Panc1 (cell line): Measurements from ENCODE around the gene IGF1R. TPM values are rescaled to one million over a fixed set of nuclear protein-coding genes. Genes with fewer than 3 reads are reported as not detected.

Experiments used
- ATAC-seq: fragments of 200-7000 bp; cut with Tn5 transposase; 2 replicates; pipeline ENCODE4 v1.9.1; 2020; ENCODE audit warnings: mild to moderate bottlenecking, moderate library complexity
- BruUV-seq: library from RNA; stranded (reverse); fragments of 400-500 nt; replicated peaks from 2 replicates; lab custom pipeline; 2021; lab: Mats Ljungman, UMichigan
- CTCF ChIA-PET: fragments of 300-600 bp; sonication (Branson Sonifier 250); formaldehyde crosslinking; loops from one replicate; lab custom pipeline; 2022; ENCODE audit warnings: antibody characterized with exemption; lab: Charles Lee
- POLR2A ChIA-PET: fragments of 300-600 bp; sonication (Branson Sonifier 250); formaldehyde crosslinking; loops from one replicate; lab custom pipeline; 2022; ENCODE audit warnings: antibody characterized with exemption; lab: Charles Lee
- DNase-seq: peaks from one replicate; pipeline ENCODE4 v3.0.0-alpha.2; 2010; ENCODE audit warnings: low read depth, low spot score
- H3K27ac ChIP-seq: 2 replicates; pipeline ENCODE4 v1.5.1; 2011; ENCODE audit warnings: mild to moderate bottlenecking, low read length, inconsistent platforms
- H3K27me3 ChIP-seq: fragments of 200-500 bp; sonication (Bioruptor generic); 2 replicates; pipeline ENCODE4 v1.6.0; 2014; ENCODE audit warnings: low read length, inconsistent platforms; ENCODE audit not compliant: control insufficient read depth, insufficient read depth
- H3K36me3 ChIP-seq: fragments of 200-500 bp; sonication (Bioruptor generic); 2 replicates; pipeline ENCODE4 v1.5.1; 2014; ENCODE audit warnings: inconsistent platforms, mild to moderate bottlenecking, low read length, moderate library complexity; ENCODE audit not compliant: control insufficient read depth, insufficient read depth
- H3K4me1 ChIP-seq: 2 replicates; pipeline ENCODE4 v1.5.1; 2011; ENCODE audit warnings: inconsistent platforms, mild to moderate bottlenecking, low read length, moderate library complexity; ENCODE audit not compliant: control insufficient read depth, insufficient read depth
- H3K4me3 ChIP-seq, 2 experiments: 2 replicates each; pipeline ENCODE4 v1.5.1; 2011 to 2012; ENCODE audit warnings: low read depth in 2 of 2, low read length in 2 of 2, mild to moderate bottlenecking in 2 of 2, inconsistent platforms in 1 of 2, moderate library complexity in 1 of 2
- H3K9me3 ChIP-seq: fragments of 200-500 bp; sonication (Bioruptor generic); 2 replicates; pipeline ENCODE4 v1.5.1; 2014; ENCODE audit warnings: low read depth, mild to moderate bottlenecking, inconsistent platforms, low read length, moderate library complexity; ENCODE audit not compliant: control insufficient read depth, insufficient read depth
- CTCF ChIP-seq: fragments of 450-650 bp; IDR thresholded peaks from 2 replicates; pipeline ENCODE4 v1.5.1; 2017; ENCODE audit warnings: mild to moderate bottlenecking
- POLR2AphosphoS5 ChIP-seq: IDR thresholded peaks from 2 replicates; pipeline ENCODE4 v1.6.1; 2012; ENCODE audit warnings: mild to moderate bottlenecking, low read depth, low read length, moderate library complexity
- REST ChIP-seq, 2 experiments: IDR thresholded peaks; 2 replicates each; pipeline ENCODE4 v1.6.1; 2011 to 2012; ENCODE audit warnings: low read depth in 2 of 2, control low read depth in 1 of 2, low read length in 1 of 2, mild to moderate bottlenecking in 1 of 2, moderate library complexity in 1 of 2; ENCODE audit not compliant: insufficient read depth in 1 of 2
- SIN3A ChIP-seq: IDR thresholded peaks from 2 replicates; pipeline ENCODE4 v1.6.1; 2012; ENCODE audit warnings: low read depth, mild to moderate bottlenecking, low read length, moderate library complexity, borderline replicate concordance; ENCODE audit not compliant: insufficient read depth
- TCF7L2 ChIP-seq: IDR thresholded peaks from 2 replicates; pipeline ENCODE4 v1.6.1; 2011; ENCODE audit warnings: mild to moderate bottlenecking, low read depth, low read length, inconsistent platforms
- in situ Hi-C: cut with HindIII; loops from 2 replicates; pipeline ENCODE4 v1.10.0; 2016; ENCODE audit warnings: low sequenced_read_pairs, low pct_unique_long_range_greater_than_20kb
- intact Hi-C: fragments of 100-400 bp; cut with micrococcal nuclease; formaldehyde crosslinking; loops from one replicate; pipeline ENCODE4 v1.10.0; 2022; ENCODE audit not compliant: unreplicated experiment
- total RNA-seq: library from RNA; stranded (reverse); gene quantifications from one replicate; pipeline ENCODE4 v1.2.1, GENCODE V29; 2021; ENCODE audit not compliant: unreplicated experiment

The IGF1R gene
- total RNA-seq, 1 experiment from 2014 or later: 77.1 TPM

- Histone ChIP-seq H3K27me3 (no peaks in the 10 kb centered on the region), H3K4me1 (peaks cover 61% of the 10 kb centered on the region), H3K4me3 (peak overlapping the region; percentile 21 to 48), H3K27ac (peak overlapping the region; percentile 98), H3K9me3 (no peaks in the 10 kb centered on the region), H3K36me3 (no peaks in the 10 kb centered on the region; the same call in 1 of the 2 replicates)
- TF ChIP-seq CTCF (no peak), REST (IDR thresholded peaks at IDR 0.05; ENCODE audit: insufficient read depth in 1 of 2, low read depth in 2 of 2, low read length in 1 of 2) (no peak), POLR2AphosphoS5 (no peak), SIN3A (no peak), TCF7L2 (no peak)
- ATAC-seq (peak; percentile 40), DNase-seq (no peak)
- ChIA-PET CTCF (interaction anchor here (0.8 kb wide), 1 partner anchor 123 kb away, joined by 5 read pairs; no protein-coding TSS in a partner anchor), POLR2A (interaction anchor here (0.6 kb wide), 4 partner anchors 19 to 349 kb away, joined by 3 to 14 read pairs (median 8); no protein-coding TSS in a partner anchor)
- intact Hi-C loops: no loop called here
- BruUV-seq: no TSS peak
- in situ Hi-C loops: no loop called here
These were observed 79.9 kb downstream of the IGF1R start for GRCh38 chr15:98728082-98728810.

- POLR2A ChIA-PET: interaction anchor here (0.6 kb wide), 1 partner anchor 18 kb away, joined by 3 read pairs; no protein-coding TSS in a partner anchor
These were observed 80.4 kb downstream of the IGF1R start for GRCh38 chr15:98728811-98729160.

More at GRCh38 chr15:98728811-98729160, 80.4 kb downstream of the IGF1R start:
- peaks cover 61% of the 10 kb centered on the region for H3K4me1 ChIP-seq
- TF ChIP-seq POLR2AphosphoS5: no peak
- no peak for TF ChIP-seq SIN3A
- no peak for TF ChIP-seq REST (IDR thresholded peaks at IDR 0.05; ENCODE audit: insufficient read depth in 1 of 2, low read depth in 2 of 2, low read length in 1 of 2)
- no peak for TF ChIP-seq TCF7L2
- TF ChIP-seq CTCF: no peak
- H3K36me3 ChIP-seq: no peaks in the 10 kb centered on the region; the same call in 1 of the 2 replicates
- H3K27ac ChIP-seq: peak overlapping the region; percentile 98
- BruUV-seq: no TSS peak
- CTCF ChIA-PET: interaction anchor here (0.6 kb wide), 1 partner anchor 78 kb away, joined by 3 read pairs; no protein-coding TSS in a partner anchor
- no peaks in the 10 kb centered on the region for H3K27me3 ChIP-seq
- H3K9me3 ChIP-seq: no peaks in the 10 kb centered on the region
- H3K4me3 ChIP-seq: no peak overlapping the region
- in situ Hi-C loops (no loop called here), intact Hi-C loops (no loop called here)
- DNase-seq (no peak), ATAC-seq (no peak)
